Activated T-cell treated with anti-CD3 and anti-CD28 coated beads for 1 hour (primary cell): ENCODE data around the gene SNRPF.
"Not testable (repeated sequence)": the region's sequence is repeated elsewhere in the genome, so short reads cannot be mapped to it uniquely, and the experiment has no call there.

Experiments
- DNase-seq: peaks from one replicate; pipeline ENCODE4 v3.0.0-alpha.2; 2020; ENCODE audit warnings: low read depth

The SNRPF gene

GRCh38 chr12:95858451-95859343, at the start of gene SNRPF:
Gene SNRPF (plus strand): TSS chr12:95858952. CDS start chr12:95859074, 122 bp downstream.
- peak; percentile 84 for DNase-seq

- DNase-seq, result no peak
These were observed 49.6 kb upstream of the SNRPF start for GRCh38 chr12:95809000-95809680.

- no peak for DNase-seq
These were observed 48.3 kb upstream of the SNRPF start for GRCh38 chr12:95810411-95810810.

- DNase-seq, result not testable (repeated sequence)
These were observed 46.6 kb upstream of the SNRPF start for GRCh38 chr12:95812155-95812554.

- no peak for DNase-seq
These were observed 43.0 kb upstream of the SNRPF start for GRCh38 chr12:95815632-95816212.

GRCh38 chr12:95820096-95820703, 38.6 kb upstream of the SNRPF start:
- DNase-seq, result no peak

GRCh38 chr12:95829395-95829794, 29.4 kb upstream of the SNRPF start:
- no peak for DNase-seq

- no peak for DNase-seq
These were observed 28.2 kb upstream of the SNRPF start for GRCh38 chr12:95830335-95831089.

GRCh38 chr12:95834572-95834971, 24.2 kb upstream of the SNRPF start:
- no peak for DNase-seq

- DNase-seq, result no peak
These were observed 22.6 kb upstream of the SNRPF start for GRCh38 chr12:95836185-95836609.

- no peak for DNase-seq
These were observed 22.0 kb upstream of the SNRPF start for GRCh38 chr12:95836630-95837239.

GRCh38 chr12:95837240-95838038, 21.3 kb upstream of the SNRPF start:
- DNase-seq, result no peak

GRCh38 chr12:95838125-95838524, 20.6 kb upstream of the SNRPF start:
- DNase-seq, result no peak

GRCh38 chr12:95842426-95842825, 16.3 kb upstream of the SNRPF start:
- not testable (repeated sequence) for DNase-seq

- DNase-seq, result no peak
These were observed 10.0 kb upstream of the SNRPF start for GRCh38 chr12:95848575-95849388.

GRCh38 chr12:95851606-95852005, 7.1 kb upstream of the SNRPF start:
- DNase-seq, result no peak

- no peak for DNase-seq
These were observed 6.6 kb upstream of the SNRPF start for GRCh38 chr12:95852133-95852532.

GRCh38 chr12:95857156-95857555, 1.6 kb upstream of the SNRPF start:
- DNase-seq, result no peak

- no peak for DNase-seq
These were observed 953 bp upstream of the SNRPF start for GRCh38 chr12:95857799-95858198.
